Smooth muscle cell (in vitro differentiated cells): Measurements from ENCODE around the gene LPIN1. TPM values are rescaled to one million over a fixed set of nuclear protein-coding genes. Genes with fewer than 3 reads are reported as not detected.

ENCODE experiments used
- DNase-seq: peaks from one replicate; lab custom pipeline; 2025; ENCODE audit not compliant: unreplicated experiment; lab: John Stamatoyannopoulos, UW
- H2AFZ ChIP-seq: fragments of 200-600 bp; sonication (generic); 2 replicates; pipeline ENCODE4 v1.6.0; 2016; ENCODE audit warnings: antibody characterized with exemption, low read depth, mild to moderate bottlenecking
- H3F3A ChIP-seq: fragments of 200-600 bp; sonication (generic); 2 replicates; pipeline ENCODE4 v1.6.0; 2017; ENCODE audit warnings: antibody characterized with exemption, low read depth
- H3K27ac ChIP-seq: fragments of 200-600 bp; sonication (generic); 2 replicates; pipeline ENCODE4 v1.5.1; 2016; ENCODE audit warnings: low read depth, mild to moderate bottlenecking
- H3K27me3 ChIP-seq: fragments of 200-600 bp; sonication (generic); 2 replicates; pipeline ENCODE4 v1.6.1; 2016; ENCODE audit warnings: low read depth, mild to moderate bottlenecking
- H3K36me3 ChIP-seq: fragments of 200-600 bp; sonication (generic); 2 replicates; pipeline ENCODE4 v1.5.1; 2016; ENCODE audit warnings: low read depth
- H3K4me1 ChIP-seq: fragments of 200-600 bp; sonication (generic); 2 replicates; pipeline ENCODE4 v1.5.1; 2016; ENCODE audit warnings: low read depth
- H3K4me2 ChIP-seq: fragments of 200-600 bp; sonication (generic); 2 replicates; pipeline ENCODE4 v1.6.0; 2016; ENCODE audit warnings: mild to moderate bottlenecking
- H3K4me3 ChIP-seq: fragments of 200-600 bp; sonication (generic); 2 replicates; pipeline ENCODE4 v1.5.1; 2016; ENCODE audit warnings: mild to moderate bottlenecking
- H3K79me2 ChIP-seq: fragments of 200-600 bp; sonication (generic); 2 replicates; pipeline ENCODE4 v1.6.0; 2016; ENCODE audit warnings: low read depth, mild to moderate bottlenecking
- H3K9ac ChIP-seq: fragments of 200-600 bp; sonication (generic); 2 replicates; pipeline ENCODE4 v1.6.0; 2016; ENCODE audit warnings: low read depth
- H3K9me3 ChIP-seq: fragments of 200-600 bp; sonication (generic); replicated peaks from 2 replicates; pipeline ENCODE4 v1.5.1; 2016; ENCODE audit warnings: low read depth
- H4K20me1 ChIP-seq: fragments of 200-600 bp; sonication (generic); 2 replicates; pipeline ENCODE4 v1.6.0; 2016; ENCODE audit warnings: low read depth
- WGBS: methylation state at CpG from one replicate; pipeline ENCODE4 v1.1.7; 2016; ENCODE audit warnings: low lambda C conversion rate; 5-methylcytosine and 5-hydroxymethylcytosine counted together
- polyA plus RNA-seq: library from polyadenylated mRNA; unstranded; fragments of >200 nt; fragmentation: Nextera tagmentation; extraction: Ambion mirVana; gene quantifications from 2 replicates; pipeline ENCODE4 v1.2.1, GENCODE V29; 2016
- total RNA-seq: library from RNA; depleted of rRNA; stranded (reverse); fragments of >200 nt; gene quantifications from 2 replicates; pipeline ENCODE4 v1.2.3, GENCODE V29; 2014
- TF ChIP-seq, protein P1 (sequence below): fragments of 200-600 bp; sonication (generic); IDR thresholded peaks from 2 replicates; pipeline ENCODE4 v1.5.1; 2017; ENCODE audit warnings: borderline replicate concordance, mild to moderate bottlenecking, antibody characterized with exemption; ENCODE audit not compliant: insufficient read depth, poor library complexity, severe bottlenecking

Gene LPIN1
- total and polyA plus RNA-seq, 2 experiments from 2014 or later = 13.8 to 17.9 TPM

DNA sequence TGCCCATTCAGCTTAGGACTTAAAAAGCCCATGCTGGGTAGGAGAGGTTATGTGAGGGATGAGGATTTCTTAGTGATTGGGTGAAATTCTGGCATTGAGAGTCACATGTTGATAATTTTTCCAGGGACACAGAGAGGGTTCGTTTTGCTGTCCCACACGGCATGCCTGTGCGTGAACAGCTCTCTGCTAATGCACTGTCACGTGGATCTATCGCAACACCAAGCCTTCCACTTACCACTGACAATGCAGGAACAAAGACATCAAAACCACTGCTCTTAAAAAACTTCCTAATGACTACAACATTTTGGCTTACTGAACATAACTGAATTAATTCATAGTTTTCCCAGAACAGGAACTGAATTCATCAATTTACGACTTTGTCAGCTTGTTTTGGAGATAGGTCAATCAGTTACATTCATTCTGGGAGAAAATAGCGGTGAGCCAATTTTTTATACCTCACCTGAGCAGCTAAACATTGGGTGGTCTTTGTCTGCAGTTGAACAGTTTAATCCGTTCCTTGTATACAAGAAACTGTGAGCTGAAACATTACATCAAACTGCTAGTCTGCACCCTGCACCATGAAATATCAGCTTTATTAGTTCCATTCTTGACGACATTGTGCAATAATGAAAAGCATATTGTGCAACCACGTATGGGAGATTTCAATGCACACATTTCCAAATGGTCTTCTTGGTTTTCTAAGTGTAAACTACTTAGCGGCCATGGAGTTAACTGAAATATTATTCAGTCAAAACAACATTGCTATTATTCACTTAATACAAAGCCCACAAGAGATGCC lies 127.1 kb downstream of the LPIN1 start:
- H3K4me1 ChIP-seq = no peaks in the 10 kb centered on the region
- no peak overlapping the region for H3K4me2 ChIP-seq
- no peak overlapping the region for H3K4me3 ChIP-seq
- H3F3A ChIP-seq = no peaks in the 10 kb centered on the region
- H3K9me3 ChIP-seq = no peaks in the 10 kb centered on the region
- no peak overlapping the region for H2AFZ ChIP-seq
- H4K20me1 ChIP-seq = no peaks in the 10 kb centered on the region
- H3K79me2 ChIP-seq = no peaks in the 10 kb centered on the region
- H3K27ac ChIP-seq = no peak overlapping the region
- no peak overlapping the region for H3K9ac ChIP-seq
- no peaks in the 10 kb centered on the region for H3K36me3 ChIP-seq
- WGBS = 77% methylated on average over 11 of the region's 11 CpGs
- peaks cover 5% of the 10 kb centered on the region for H3K27me3 ChIP-seq
- TF ChIP-seq, protein P1, sequence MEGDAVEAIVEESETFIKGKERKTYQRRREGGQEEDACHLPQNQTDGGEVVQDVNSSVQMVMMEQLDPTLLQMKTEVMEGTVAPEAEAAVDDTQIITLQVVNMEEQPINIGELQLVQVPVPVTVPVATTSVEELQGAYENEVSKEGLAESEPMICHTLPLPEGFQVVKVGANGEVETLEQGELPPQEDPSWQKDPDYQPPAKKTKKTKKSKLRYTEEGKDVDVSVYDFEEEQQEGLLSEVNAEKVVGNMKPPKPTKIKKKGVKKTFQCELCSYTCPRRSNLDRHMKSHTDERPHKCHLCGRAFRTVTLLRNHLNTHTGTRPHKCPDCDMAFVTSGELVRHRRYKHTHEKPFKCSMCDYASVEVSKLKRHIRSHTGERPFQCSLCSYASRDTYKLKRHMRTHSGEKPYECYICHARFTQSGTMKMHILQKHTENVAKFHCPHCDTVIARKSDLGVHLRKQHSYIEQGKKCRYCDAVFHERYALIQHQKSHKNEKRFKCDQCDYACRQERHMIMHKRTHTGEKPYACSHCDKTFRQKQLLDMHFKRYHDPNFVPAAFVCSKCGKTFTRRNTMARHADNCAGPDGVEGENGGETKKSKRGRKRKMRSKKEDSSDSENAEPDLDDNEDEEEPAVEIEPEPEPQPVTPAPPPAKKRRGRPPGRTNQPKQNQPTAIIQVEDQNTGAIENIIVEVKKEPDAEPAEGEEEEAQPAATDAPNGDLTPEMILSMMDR = no peak
- DNase-seq = no peak

- DNase-seq = no peak
- Histone ChIP-seq H3K9ac (no peak overlapping the region), H3F3A (no peaks in the 10 kb centered on the region), H3K4me1 (no peaks in the 10 kb centered on the region), H3K27ac (no peak overlapping the region), H3K4me3 (no peak overlapping the region), H3K27me3 (peaks cover 5% of the 10 kb centered on the region), H3K9me3 (no peaks in the 10 kb centered on the region), H2AFZ (no peak overlapping the region), H3K79me2 (no peaks in the 10 kb centered on the region), H4K20me1 (no peaks in the 10 kb centered on the region), H3K4me2 (no peak overlapping the region), H3K36me3 (no peaks in the 10 kb centered on the region)
- TF ChIP-seq, protein P1 = no peak
- WGBS = no CpG with 5 or more reads among the region's 15 CpGs
Observed at GRCh38 chr2:11874861-11875260, 128.4 kb downstream of the LPIN1 start.

DNA sequence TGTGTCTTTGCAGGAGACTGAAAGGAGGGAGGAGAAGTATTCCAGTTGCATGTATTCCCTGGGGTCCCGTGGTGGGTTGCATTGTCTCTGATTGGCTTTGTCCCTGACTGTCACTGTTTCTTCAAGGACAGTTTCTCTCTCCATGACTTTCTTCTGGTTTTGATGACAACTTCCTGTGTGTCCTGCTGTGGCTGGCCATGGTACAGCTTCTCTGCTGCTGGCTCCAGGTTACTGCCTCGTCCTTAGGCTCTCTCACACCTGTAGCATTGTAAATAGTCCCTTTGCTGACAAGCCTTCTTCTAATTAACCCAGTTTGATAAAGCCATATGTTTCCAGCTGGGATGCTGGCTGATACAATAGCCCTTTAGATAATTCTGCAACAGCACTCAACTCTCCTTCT lies 129.0 kb downstream of the LPIN1 start:
- H3K36me3 ChIP-seq = no peaks in the 10 kb centered on the region
- no peak overlapping the region for H3K4me2 ChIP-seq
- peaks cover 5% of the 10 kb centered on the region for H3K27me3 ChIP-seq
- no peak overlapping the region for H3K9ac ChIP-seq
- no peak for DNase-seq
- no peaks in the 10 kb centered on the region for H3K9me3 ChIP-seq
- H2AFZ ChIP-seq = no peak overlapping the region
- H3K4me3 ChIP-seq = no peak overlapping the region
- 85% methylated on average over 2 of the region's 2 CpGs for WGBS
- no peaks in the 10 kb centered on the region for H3K4me1 ChIP-seq
- H4K20me1 ChIP-seq = no peaks in the 10 kb centered on the region
- TF ChIP-seq, protein P1 = no peak
- H3K27ac ChIP-seq = no peak overlapping the region
- H3K79me2 ChIP-seq = no peaks in the 10 kb centered on the region
- H3F3A ChIP-seq = no peaks in the 10 kb centered on the region

- Histone ChIP-seq H3K4me2 (no peak overlapping the region), H3K27me3 (peaks cover 5% of the 10 kb centered on the region), H4K20me1 (no peaks in the 10 kb centered on the region), H3K27ac (no peak overlapping the region), H3K9me3 (no peaks in the 10 kb centered on the region), H3K4me3 (no peak overlapping the region), H3K36me3 (no peaks in the 10 kb centered on the region), H2AFZ (no peak overlapping the region), H3K4me1 (no peaks in the 10 kb centered on the region), H3K79me2 (no peaks in the 10 kb centered on the region), H3F3A (no peaks in the 10 kb centered on the region), H3K9ac (no peak overlapping the region)
- TF ChIP-seq, protein P1 = no peak
- DNase-seq = no peak
- WGBS = 95% methylated on average over 6 of the region's 6 CpGs
Observed at GRCh38 chr2:11876436-11876835, 130.0 kb downstream of the LPIN1 start.
